SU-DHL-6 (cell line): ENCODE results near the gene OMA1.

Experiments used
- H2AFZ ChIP-seq: fragments of 200-600 bp; sonication (generic); 2 replicates; pipeline ENCODE4 v1.6.1; 2014; ENCODE audit warnings: low read depth, mild to moderate bottlenecking, moderate library complexity, mixed read lengths, antibody characterized with exemption, low read length; ENCODE audit not compliant: severe bottlenecking
- H3F3A ChIP-seq: fragments of 200-600 bp; shearing (Covaris generic); 2 replicates; pipeline ENCODE4 v1.6.0; 2016; ENCODE audit warnings: antibody characterized with exemption, mild to moderate bottlenecking; ENCODE audit not compliant: insufficient read depth
- H3K27ac ChIP-seq: fragments of 200-600 bp; sonication (generic); 2 replicates; pipeline ENCODE4 v1.5.1; 2016; ENCODE audit warnings: low read depth, mild to moderate bottlenecking, low read length, moderate library complexity, mixed read lengths
- H3K27me3 ChIP-seq: fragments of 200-600 bp; sonication (generic), shearing (Covaris generic); 2 replicates; pipeline ENCODE4 v1.6.0; 2014; ENCODE audit warnings: mild to moderate bottlenecking, low read length
- H3K36me3 ChIP-seq: fragments of 200-600 bp; sonication (generic); 2 replicates; pipeline ENCODE4 v1.6.1; 2014; ENCODE audit warnings: mild to moderate bottlenecking, low read length, mixed read lengths
- H3K4me2 ChIP-seq: fragments of 300-600, 200-600 bp; shearing (Covaris generic), sonication (generic); 2 replicates; pipeline ENCODE4 v1.6.0; 2014; ENCODE audit warnings: low read length, low read depth, mild to moderate bottlenecking; ENCODE audit not compliant: poor library complexity, severe bottlenecking
- H3K4me3 ChIP-seq: fragments of 200-600 bp; sonication (generic); 2 replicates; pipeline ENCODE4 v1.5.1; 2014; ENCODE audit warnings: antibody characterized with exemption, low read length, mild to moderate bottlenecking, mixed read lengths; ENCODE audit not compliant: insufficient read depth, poor library complexity, severe bottlenecking
- H3K79me2 ChIP-seq: fragments of 200-600 bp; sonication (generic); 2 replicates; pipeline ENCODE4 v1.6.1; 2014; ENCODE audit warnings: mild to moderate bottlenecking, low read length, moderate library complexity; ENCODE audit not compliant: insufficient read depth
- H3K9ac ChIP-seq: fragments of 200-600 bp; sonication (generic); 2 replicates; pipeline ENCODE4 v1.7.0; 2014; ENCODE audit warnings: mild to moderate bottlenecking, low read length
- H3K9me2 ChIP-seq: fragments of 200-600 bp; sonication (generic); replicated peaks from 2 replicates; pipeline ENCODE4 v1.6.1; 2014; ENCODE audit warnings: low read length; ENCODE audit not compliant: insufficient read depth
- H3K9me3 ChIP-seq: fragments of 200-600 bp; sonication (generic); 2 replicates; pipeline ENCODE4 v1.6.1; 2014; ENCODE audit warnings: low read length, mixed read lengths; ENCODE audit not compliant: insufficient read depth
- H4K20me1 ChIP-seq: fragments of 200-600 bp; sonication (generic); 2 replicates; pipeline ENCODE4 v1.6.1; 2014; ENCODE audit warnings: low read depth, mild to moderate bottlenecking, antibody characterized with exemption, low read length, moderate library complexity, mixed read lengths
- CTCF ChIP-seq: fragments of 200-600 bp; sonication (generic); IDR thresholded peaks from one replicate; pipeline ENCODE4 v1.5.1; 2017; ENCODE audit warnings: antibody characterized with exemption, mild to moderate bottlenecking, low read length, moderate library complexity; ENCODE audit not compliant: insufficient read depth, poor library complexity, severe bottlenecking
- EZH2phosphoT487 ChIP-seq: fragments of 200-600 bp; sonication (generic), shearing (Covaris generic); conservative IDR thresholded peaks from 2 replicates; pipeline ENCODE4 v1.6.1; 2018; ENCODE audit warnings: mild to moderate bottlenecking, antibody characterized with exemption, low read length, moderate library complexity, mixed read lengths

The OMA1 gene

DNA sequence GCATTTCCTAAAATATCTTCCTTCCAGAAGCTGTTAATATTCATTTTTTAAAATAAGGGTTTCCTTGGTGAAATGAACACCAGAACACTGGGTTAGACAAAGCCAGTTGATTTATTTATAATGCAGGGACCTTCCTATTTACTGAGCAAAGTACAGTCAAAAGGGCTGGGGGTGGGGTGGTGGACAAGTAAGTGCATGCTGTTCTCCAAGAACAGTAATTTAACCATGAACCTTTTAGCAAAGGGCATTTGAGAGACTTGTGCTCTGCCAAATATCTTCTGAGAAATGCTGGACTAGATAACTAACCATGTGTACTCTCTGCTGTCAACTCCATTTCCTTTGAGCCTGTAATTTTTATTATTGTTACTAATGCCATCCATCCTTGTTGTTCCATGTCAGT is 100.2 kb downstream of the OMA1 start:
- Histone ChIP-seq H3K27ac (no peak overlapping the region), H3K9me3 (no peaks in the 10 kb centered on the region), H2AFZ (no peak overlapping the region), H3K79me2 (no peaks in the 10 kb centered on the region), H4K20me1 (no peaks in the 10 kb centered on the region), H3K27me3 (no peaks in the 10 kb centered on the region), H3K9ac (no peak overlapping the region), H3K36me3 (no peaks in the 10 kb centered on the region), H3K4me3 (no peak overlapping the region), H3F3A (no peaks in the 10 kb centered on the region), H3K4me2 (no peak overlapping the region), H3K9me2 (no peaks in the 10 kb centered on the region)
- no peak for TF ChIP-seq EZH2phosphoT487
- no peak for TF ChIP-seq CTCF

DNA sequence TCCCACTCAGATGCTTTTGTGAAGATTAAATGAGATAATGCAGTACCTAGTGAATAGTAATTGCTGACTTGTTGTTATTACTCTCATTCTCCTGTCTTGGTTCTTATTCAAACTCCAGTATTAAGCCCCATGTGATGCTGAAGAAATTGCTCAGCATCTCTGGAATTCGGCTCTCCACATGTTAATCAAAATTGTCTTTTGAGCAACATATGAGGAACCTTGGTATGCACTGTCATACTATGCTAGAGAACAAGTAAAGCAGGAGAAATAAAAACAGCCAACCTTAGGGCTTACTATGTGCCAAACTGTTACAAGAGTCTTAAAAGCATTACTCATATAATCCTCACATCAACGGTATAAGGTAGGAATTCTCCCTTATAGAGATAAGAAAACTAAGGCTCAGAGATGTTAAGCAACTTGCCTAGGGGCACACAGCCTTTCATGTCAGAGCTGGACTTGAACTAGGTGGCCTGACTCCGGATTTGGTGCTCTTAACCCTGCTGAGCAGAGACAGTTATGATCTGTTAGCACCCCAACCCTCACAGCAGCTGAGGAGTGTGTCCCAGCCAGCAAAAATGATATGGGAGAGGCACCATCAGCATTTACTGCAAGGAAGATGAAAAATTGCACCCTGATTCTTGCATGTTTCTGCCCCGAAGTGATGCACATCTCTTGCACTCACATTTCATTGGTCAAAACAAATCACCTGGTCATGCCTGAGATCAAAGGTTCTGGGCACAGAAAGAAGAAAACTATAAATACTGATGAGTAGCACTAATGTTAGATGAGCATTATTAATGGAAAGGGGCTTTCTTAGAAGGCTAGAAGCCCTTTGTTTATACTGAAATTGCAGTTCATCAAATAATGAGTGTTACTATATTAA is 102.3 kb downstream of the OMA1 start:
- TF ChIP-seq EZH2phosphoT487 (no peak), CTCF (no peak)
- H4K20me1 ChIP-seq: no peaks in the 10 kb centered on the region
- H3K9me3 ChIP-seq: no peaks in the 10 kb centered on the region
- H3F3A ChIP-seq: no peaks in the 10 kb centered on the region
- H2AFZ ChIP-seq: no peak overlapping the region
- no peak overlapping the region for H3K27ac ChIP-seq
- no peaks in the 10 kb centered on the region for H3K36me3 ChIP-seq
- H3K9me2 ChIP-seq: no peaks in the 10 kb centered on the region
- no peak overlapping the region for H3K9ac ChIP-seq
- H3K79me2 ChIP-seq: no peaks in the 10 kb centered on the region
- H3K4me2 ChIP-seq: no peak overlapping the region
- H3K4me3 ChIP-seq: no peak overlapping the region
- no peaks in the 10 kb centered on the region for H3K27me3 ChIP-seq

DNA sequence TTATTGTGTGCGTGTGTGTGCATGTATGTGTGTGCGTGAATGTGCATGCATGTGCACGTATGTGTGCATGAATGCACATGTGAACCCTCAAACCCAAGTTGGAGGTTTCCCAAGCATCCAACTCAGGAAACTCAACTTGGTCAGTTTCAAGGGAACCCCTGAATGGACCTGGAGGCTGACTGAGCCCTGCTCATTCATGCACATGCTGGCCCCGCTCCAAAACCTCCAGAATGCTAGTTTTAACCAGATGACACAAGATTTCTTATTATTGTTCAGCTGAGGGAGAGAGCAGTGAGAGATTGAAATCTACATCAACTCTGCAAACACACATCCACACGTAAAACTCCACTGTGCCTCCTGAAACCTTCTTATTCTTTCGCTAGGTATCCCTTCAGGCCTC is 104.4 kb downstream of the OMA1 start:
- Histone ChIP-seq H3K27me3 (no peaks in the 10 kb centered on the region), H4K20me1 (no peaks in the 10 kb centered on the region), H3K9ac (no peak overlapping the region), H3K9me2 (no peaks in the 10 kb centered on the region), H3F3A (no peaks in the 10 kb centered on the region), H3K36me3 (no peaks in the 10 kb centered on the region), H3K4me3 (no peak overlapping the region), H3K4me2 (no peak overlapping the region), H3K9me3 (no peaks in the 10 kb centered on the region), H3K27ac (no peak overlapping the region), H2AFZ (no peak overlapping the region), H3K79me2 (no peaks in the 10 kb centered on the region)
- TF ChIP-seq EZH2phosphoT487: no peak
- no peak for TF ChIP-seq CTCF
